Measurements from ENCODE around the gene SH3PXD2B. TPM values are rescaled to one million over a fixed set of nuclear protein-coding genes. Genes with fewer than 3 reads are reported as not detected.

The SH3PXD2B gene
- total and polyA plus RNA-seq, 2 of the 4 experiments (the other 2 are of a cell fraction): 8.2 to 14.4 TPM

- no TSS peak for BruUV-seq (replicated peaks)
Observed at GRCh38 chr5:172463031-172463430, 8.7 kb upstream of the SH3PXD2B start.

More at GRCh38 chr5:172463031-172463430, 8.7 kb upstream of the SH3PXD2B start:
- no peak overlapping the region for H2AK9ac ChIP-seq (replicated peaks; ENCODE audit: low read depth, low read length, poor library complexity)
- TF ChIP-seq SMC3 (IDR thresholded peaks at IDR 0.05; ENCODE audit: low read depth, low read length) (no peak), POLR2A (IDR thresholded peaks at IDR 0.05; ENCODE audit: low read depth, low read length) (no peak), MAZ (IDR thresholded peaks at IDR 0.05; ENCODE audit: borderline replicate concordance, low read depth, low read length) (no peak), USF2 (IDR thresholded peaks at IDR 0.05; ENCODE audit: low read depth, low read length) (no peak), RAD21 (IDR thresholded peaks at IDR 0.05; ENCODE audit: low read length) (no peak), NFE2L2 (IDR thresholded peaks at IDR 0.05; ENCODE audit: low read depth, low read length) (no peak), FOS (IDR thresholded peaks at IDR 0.05; ENCODE audit: low read depth, low read length) (no peak), MXI1 (IDR thresholded peaks at IDR 0.05; ENCODE audit: borderline replicate concordance, low read depth, low read length) (no peak), MAFK (IDR thresholded peaks at IDR 0.05; ENCODE audit: low read depth, low read length) (no peak), RCOR1 (IDR thresholded peaks at IDR 0.05; ENCODE audit: insufficient replicate concordance, low read length) (no peak), CTCF (conservative IDR thresholded peaks at IDR 0.05; ENCODE audit: low read depth, low read length) (no peak), CHD1 (IDR thresholded peaks at IDR 0.05; ENCODE audit: low read depth, low read length) (no peak), RFX5 (IDR thresholded peaks at IDR 0.05; ENCODE audit: low read depth, low read length) (no peak), BHLHE40 (IDR thresholded peaks at IDR 0.05; ENCODE audit: low read depth, low read length) (no peak)
- TF ChIP-seq, protein P1, sequence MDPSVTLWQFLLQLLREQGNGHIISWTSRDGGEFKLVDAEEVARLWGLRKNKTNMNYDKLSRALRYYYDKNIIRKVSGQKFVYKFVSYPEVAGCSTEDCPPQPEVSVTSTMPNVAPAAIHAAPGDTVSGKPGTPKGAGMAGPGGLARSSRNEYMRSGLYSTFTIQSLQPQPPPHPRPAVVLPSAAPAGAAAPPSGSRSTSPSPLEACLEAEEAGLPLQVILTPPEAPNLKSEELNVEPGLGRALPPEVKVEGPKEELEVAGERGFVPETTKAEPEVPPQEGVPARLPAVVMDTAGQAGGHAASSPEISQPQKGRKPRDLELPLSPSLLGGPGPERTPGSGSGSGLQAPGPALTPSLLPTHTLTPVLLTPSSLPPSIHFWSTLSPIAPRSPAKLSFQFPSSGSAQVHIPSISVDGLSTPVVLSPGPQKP (IDR thresholded peaks at IDR 0.05; ENCODE audit: borderline replicate concordance, low read depth, low read length): no peak
- H2BK5ac ChIP-seq (ENCODE audit: low read depth, low read length, poor library complexity, severe bottlenecking): no peak overlapping the region
- POLR2A ChIA-PET (ENCODE audit: unreplicated experiment): no interaction called here
- H2BK20ac ChIP-seq (ENCODE audit: low read depth, low read length): no peak overlapping the region
- H4K20me1 ChIP-seq (ENCODE audit: insufficient read depth, low read length): no peaks in the 10 kb centered on the region
- no peak overlapping the region for H3K4me3 ChIP-seq (ENCODE audit: insufficient read depth, low read depth, low read length)
- H3K56ac ChIP-seq (ENCODE audit: extremely low read depth, insufficient read depth, low read length): no peak overlapping the region
- H3K14ac ChIP-seq (replicated peaks; ENCODE audit: low read depth, low read length): no peak overlapping the region
- ATAC-seq (ENCODE audit: low read depth) (no peak), DNase-seq (no peak)
- H3K23ac ChIP-seq (ENCODE audit: low read depth, low read length): no peak overlapping the region
- peaks cover 9% of the 10 kb centered on the region for H3K9me3 ChIP-seq (ENCODE audit: control insufficient read depth, insufficient read depth, low read length)
- H4K8ac ChIP-seq (ENCODE audit: low read depth in 2 of 2, low read length in 2 of 2): no peak overlapping the region
- H3K27me3 ChIP-seq (ENCODE audit: control insufficient read depth, insufficient read depth, low read length): peaks cover 3% of the 10 kb centered on the region; the same call in 1 of the 2 replicates
- H4K91ac ChIP-seq (ENCODE audit: insufficient read depth, low read depth, low read length): no peak overlapping the region
- no peak overlapping the region for H4K5ac ChIP-seq (ENCODE audit: low read depth, low read length)
- no peaks in the 10 kb centered on the region for H3K9me1 ChIP-seq (ENCODE audit: insufficient read depth, low read length)
- no peak overlapping the region for H2AFZ ChIP-seq (replicated peaks; ENCODE audit: low read length, poor library complexity)
- no peak overlapping the region for H3K18ac ChIP-seq (ENCODE audit: low read depth, low read length)
- in situ Hi-C loops (cut with MboI; ENCODE audit: low sequenced_read_pairs): no loop called here
- WGBS, 2 experiments (ENCODE audit: extremely low coverage in 2 of 2, insufficient read length in 1 of 2): 75% methylated on average over 1 of the region's 9 CpGs; no CpG with 5 or more reads in 1 of the 2 experiments
- intact Hi-C loops (cut with micrococcal nuclease): no loop called here
- dilution Hi-C loops (cut with HindIII; ENCODE audit: low sequenced_read_pairs, unreplicated experiment): no loop called here
- no peak overlapping the region for H3K4ac ChIP-seq (ENCODE audit: low read depth, low read length)
- H3K27ac ChIP-seq (ENCODE audit: insufficient read depth, low read length): no peak overlapping the region
- no peak overlapping the region for H2AK5ac ChIP-seq (ENCODE audit: low read depth, low read length)
- H2BK15ac ChIP-seq (ENCODE audit: low read depth, low read length): no peak overlapping the region
- no peak overlapping the region for H2BK120ac ChIP-seq (ENCODE audit: low read depth, low read length)
- no peaks in the 10 kb centered on the region for H3K79me1 ChIP-seq (ENCODE audit: low read depth in 1 of 2, low read length in 2 of 2)
- H3K4me1 ChIP-seq (ENCODE audit: control insufficient read depth, insufficient read depth, low read length): no peaks in the 10 kb centered on the region
- CTCF ChIA-PET: no interaction called here
- no peaks in the 10 kb centered on the region for H3K36me3 ChIP-seq (ENCODE audit: control insufficient read depth, insufficient read depth, low read length)
- no peak overlapping the region for H3K9ac ChIP-seq (ENCODE audit: low read depth, low read length)
- no peak overlapping the region for H3K4me2 ChIP-seq (ENCODE audit: low read depth, low read length)

Measured in IMR-90 (cell line).